GM12873 (cell line): Measurements from ENCODE around the gene NPC1.

Experiments
- TF ChIP-seq, protein P1 (sequence below): IDR thresholded peaks from 2 replicates; pipeline ENCODE4 v1.5.1; 2012; ENCODE audit warnings: low read depth, mild to moderate bottlenecking, moderate library complexity, low read length, control low read depth; ENCODE audit not compliant: insufficient read depth; ENCODE audit errors: missing control alignments

NPC1 gene

GRCh38 chr18:23536204-23536603, 50.1 kb downstream of the NPC1 start:
- TF ChIP-seq, protein P1, sequence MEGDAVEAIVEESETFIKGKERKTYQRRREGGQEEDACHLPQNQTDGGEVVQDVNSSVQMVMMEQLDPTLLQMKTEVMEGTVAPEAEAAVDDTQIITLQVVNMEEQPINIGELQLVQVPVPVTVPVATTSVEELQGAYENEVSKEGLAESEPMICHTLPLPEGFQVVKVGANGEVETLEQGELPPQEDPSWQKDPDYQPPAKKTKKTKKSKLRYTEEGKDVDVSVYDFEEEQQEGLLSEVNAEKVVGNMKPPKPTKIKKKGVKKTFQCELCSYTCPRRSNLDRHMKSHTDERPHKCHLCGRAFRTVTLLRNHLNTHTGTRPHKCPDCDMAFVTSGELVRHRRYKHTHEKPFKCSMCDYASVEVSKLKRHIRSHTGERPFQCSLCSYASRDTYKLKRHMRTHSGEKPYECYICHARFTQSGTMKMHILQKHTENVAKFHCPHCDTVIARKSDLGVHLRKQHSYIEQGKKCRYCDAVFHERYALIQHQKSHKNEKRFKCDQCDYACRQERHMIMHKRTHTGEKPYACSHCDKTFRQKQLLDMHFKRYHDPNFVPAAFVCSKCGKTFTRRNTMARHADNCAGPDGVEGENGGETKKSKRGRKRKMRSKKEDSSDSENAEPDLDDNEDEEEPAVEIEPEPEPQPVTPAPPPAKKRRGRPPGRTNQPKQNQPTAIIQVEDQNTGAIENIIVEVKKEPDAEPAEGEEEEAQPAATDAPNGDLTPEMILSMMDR, result no peak

DNA sequence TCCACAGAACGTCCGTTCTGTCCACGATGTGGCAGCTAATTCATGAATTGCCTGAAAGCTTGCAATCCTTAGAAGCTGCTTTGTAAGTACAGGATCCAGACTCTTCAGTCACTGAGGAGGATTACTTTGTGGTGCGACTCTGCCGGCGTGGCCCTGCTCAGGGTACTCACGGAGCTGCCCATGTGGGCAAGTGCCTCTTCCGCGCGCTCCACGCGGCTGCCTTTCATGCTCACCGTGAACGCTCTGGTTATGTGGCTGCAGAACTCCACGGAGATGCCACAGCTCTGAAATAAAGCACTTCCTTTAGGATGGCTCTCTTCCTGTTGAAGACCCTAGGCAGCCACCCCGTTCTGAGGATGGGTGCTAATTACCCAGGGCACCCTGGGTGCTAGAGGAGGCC, 52.0 kb downstream of the NPC1 start:
- TF ChIP-seq, protein P1, result no peak

GRCh38 chr18:23532848-23533247, 53.5 kb downstream of the NPC1 start:
- TF ChIP-seq, protein P1, result no peak

GRCh38 chr18:23531912-23532311, 54.4 kb downstream of the NPC1 start:
- TF ChIP-seq, protein P1, result no peak

- TF ChIP-seq, protein P1, result no peak
These were observed 56.1 kb downstream of the NPC1 start for GRCh38 chr18:23530195-23530594.

- TF ChIP-seq, protein P1, result no peak
These were observed 56.7 kb downstream of the NPC1 start for GRCh38 chr18:23529604-23530003.

GRCh38 chr18:23528580-23529472, 57.5 kb downstream of the NPC1 start:
- TF ChIP-seq, protein P1, result no peak
